GM18868 (cell line): ENCODE data around the gene PPP1R14C.
"Not testable (repeated sequence)": the region's sequence is repeated elsewhere in the genome, so short reads cannot be mapped to it uniquely, and the experiment has no call there.

Experiments used
- ATAC-seq: cut with Tn5 transposase; IDR thresholded peaks from one replicate; pipeline ENCODE4 v1.9.1; 2021; ENCODE audit warnings: mild to moderate bottlenecking, moderate library complexity; ENCODE audit not compliant: unreplicated experiment

Gene PPP1R14C

GRCh38 chr6:150137711-150138110, 5.1 kb upstream of the PPP1R14C start:
- ATAC-seq: not testable (repeated sequence)

GRCh38 chr6:150138638-150139037, 4.2 kb upstream of the PPP1R14C start:
- no peak for ATAC-seq

GRCh38 chr6:150139533-150139932, 3.3 kb upstream of the PPP1R14C start:
- no peak for ATAC-seq

- no peak for ATAC-seq
Measured at GRCh38 chr6:150140236-150140969, 2.4 kb upstream of the PPP1R14C start.

GRCh38 chr6:150142097-150142669, 661 bp upstream of the PPP1R14C start:
- ATAC-seq: no peak

- ATAC-seq: no peak
Measured at GRCh38 chr6:150143516-150144293, 861 bp downstream of the PPP1R14C start.

GRCh38 chr6:150144294-150144868, 1.5 kb downstream of the PPP1R14C start:
- no peak for ATAC-seq

- ATAC-seq: no peak
Measured at GRCh38 chr6:150145427-150145826, 2.6 kb downstream of the PPP1R14C start.

GRCh38 chr6:150145830-150146229, 3.0 kb downstream of the PPP1R14C start:
- ATAC-seq: no peak

- ATAC-seq: no peak
Measured at GRCh38 chr6:150146436-150146835, 3.6 kb downstream of the PPP1R14C start.

GRCh38 chr6:150149146-150149545, 6.3 kb downstream of the PPP1R14C start:
- no peak for ATAC-seq

GRCh38 chr6:150150458-150150820, 7.6 kb downstream of the PPP1R14C start:
- no peak for ATAC-seq

- no peak for ATAC-seq
Measured at GRCh38 chr6:150150821-150151646, 8.2 kb downstream of the PPP1R14C start.

GRCh38 chr6:150152891-150153876, 10.3 kb downstream of the PPP1R14C start:
- no peak for ATAC-seq

- no peak for ATAC-seq
Measured at GRCh38 chr6:150153905-150154492, 11.2 kb downstream of the PPP1R14C start.

GRCh38 chr6:150156460-150156859, 13.6 kb downstream of the PPP1R14C start:
- no peak for ATAC-seq

- no peak for ATAC-seq
Measured at GRCh38 chr6:150157081-150157480, 14.2 kb downstream of the PPP1R14C start.

GRCh38 chr6:150159757-150160156, 16.9 kb downstream of the PPP1R14C start:
- no peak for ATAC-seq

- ATAC-seq: no peak
Measured at GRCh38 chr6:150163970-150164369, 21.1 kb downstream of the PPP1R14C start.
